Hematopoietic multipotent progenitor cell treated with erythropoietin and hydrocortisone succinate and interleukin-3 and kit ligand, for 17 days (in vitro differentiated cells): ENCODE measurements around the gene HEMGN.
"Not testable (repeated sequence)": the region's sequence is repeated elsewhere in the genome, so short reads cannot be mapped to it uniquely, and the experiment has no call there.

Experiments used
- DNase-seq: peaks from one replicate; pipeline ENCODE4 v3.0.0-alpha.2; 2015; ENCODE audit warnings: low spot score

Gene HEMGN

GRCh38 chr9:97938081-97938644, at the start of gene HEMGN:
Gene HEMGN (minus strand): TSS chr9:97938172. CDS start chr9:97938136, 36 bp downstream.
- peak; percentile 82 for DNase-seq

GRCh38 chr9:97987487-97987886, 49.5 kb upstream of the HEMGN start:
- peak; percentile 47 for DNase-seq

- peak; percentile 59 for DNase-seq
Measured at GRCh38 chr9:97985058-97985861, 47.3 kb upstream of the HEMGN start.

GRCh38 chr9:97984188-97985057, 46.5 kb upstream of the HEMGN start:
- DNase-seq: peak; percentile 75

GRCh38 chr9:97983589-97984187, 45.7 kb upstream of the HEMGN start:
- DNase-seq: peak; percentile 70

- DNase-seq: peak; percentile 93
Measured at GRCh38 chr9:97982683-97983588, 45.0 kb upstream of the HEMGN start, which contains the start of gene ANP32B. Gene ANP32B (plus strand): TSS chr9:97983341. CDS start chr9:97983556, 215 bp downstream.

GRCh38 chr9:97981846-97982682, 44.1 kb upstream of the HEMGN start:
- DNase-seq: peak; percentile 74

- DNase-seq: peak; percentile 81
Measured at GRCh38 chr9:97980918-97981845, 43.2 kb upstream of the HEMGN start.

- DNase-seq: peak; percentile 90
Measured at GRCh38 chr9:97980479-97980803, 42.5 kb upstream of the HEMGN start.

- no peak for DNase-seq
Measured at GRCh38 chr9:97979788-97980478, 42.0 kb upstream of the HEMGN start.

GRCh38 chr9:97978371-97979130, 40.6 kb upstream of the HEMGN start:
- no peak for DNase-seq

- not testable (repeated sequence) for DNase-seq
Measured at GRCh38 chr9:97976633-97977032, 38.7 kb upstream of the HEMGN start.

GRCh38 chr9:97975376-97975775, 37.4 kb upstream of the HEMGN start:
- DNase-seq: no peak

- no peak for DNase-seq
Measured at GRCh38 chr9:97972753-97973152, 34.8 kb upstream of the HEMGN start.

GRCh38 chr9:97970165-97970564, 32.2 kb upstream of the HEMGN start:
- DNase-seq: no peak

GRCh38 chr9:97969014-97969413, 31.0 kb upstream of the HEMGN start:
- DNase-seq: no peak

GRCh38 chr9:97966493-97966892, 28.5 kb upstream of the HEMGN start:
- no peak for DNase-seq

GRCh38 chr9:97964901-97965300, 26.9 kb upstream of the HEMGN start:
- DNase-seq: no peak
